Erythroblast (primary cell): ENCODE results near the gene FAM43A.

ENCODE experiments used
- DNase-seq, 2 experiments: peaks; one replicate each; lab custom pipeline; 2025; lab: John Stamatoyannopoulos, UW
- GATA1 ChIP-seq: IDR thresholded peaks from 2 replicates; pipeline ENCODE4 v1.6.1; 2011; ENCODE audit warnings: low read depth, mild to moderate bottlenecking, control low read depth, low read length, moderate library complexity
- POLR2A ChIP-seq: IDR thresholded peaks from 2 replicates; pipeline ENCODE4 v1.6.1; 2011; ENCODE audit warnings: mild to moderate bottlenecking, low read length

Gene FAM43A

DNA sequence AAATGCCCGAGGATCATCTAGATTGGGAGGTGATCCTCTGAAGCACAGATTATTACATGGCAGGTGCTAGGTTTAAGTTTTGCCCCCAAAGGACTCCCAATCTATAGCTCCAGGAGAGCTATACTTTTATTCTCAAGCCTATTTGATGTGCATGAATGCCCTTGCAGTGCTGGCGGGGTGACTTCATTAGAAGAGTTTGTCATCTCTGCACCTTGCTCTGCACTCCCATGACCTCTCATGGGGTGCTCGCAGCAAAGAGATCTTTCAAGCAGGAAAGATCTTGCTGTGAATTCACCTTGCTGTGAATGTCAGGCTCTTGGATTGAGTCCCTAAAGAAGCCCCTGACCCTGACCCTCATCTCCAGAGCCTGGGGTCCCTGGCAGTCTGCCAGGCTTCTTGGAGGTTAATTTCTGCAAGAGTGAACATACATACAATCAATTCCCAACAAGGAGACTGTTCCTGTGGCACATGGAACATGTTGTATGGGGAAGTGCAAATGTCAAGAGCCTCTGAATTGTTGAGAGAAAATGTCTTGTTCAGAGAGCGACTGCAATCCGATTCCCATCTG, 45.9 kb downstream of the FAM43A start:
- TF ChIP-seq POLR2A: no peak
- no peak for TF ChIP-seq GATA1
- DNase-seq: no peak

GRCh38 chr3:194732617-194733016, 46.9 kb downstream of the FAM43A start:
- TF ChIP-seq GATA1: no peak
- TF ChIP-seq POLR2A: no peak
- no peak for DNase-seq

GRCh38 chr3:194736277-194736895, 50.7 kb downstream of the FAM43A start:
- DNase-seq: no peak
- TF ChIP-seq GATA1 (no peak), POLR2A (no peak)

DNA sequence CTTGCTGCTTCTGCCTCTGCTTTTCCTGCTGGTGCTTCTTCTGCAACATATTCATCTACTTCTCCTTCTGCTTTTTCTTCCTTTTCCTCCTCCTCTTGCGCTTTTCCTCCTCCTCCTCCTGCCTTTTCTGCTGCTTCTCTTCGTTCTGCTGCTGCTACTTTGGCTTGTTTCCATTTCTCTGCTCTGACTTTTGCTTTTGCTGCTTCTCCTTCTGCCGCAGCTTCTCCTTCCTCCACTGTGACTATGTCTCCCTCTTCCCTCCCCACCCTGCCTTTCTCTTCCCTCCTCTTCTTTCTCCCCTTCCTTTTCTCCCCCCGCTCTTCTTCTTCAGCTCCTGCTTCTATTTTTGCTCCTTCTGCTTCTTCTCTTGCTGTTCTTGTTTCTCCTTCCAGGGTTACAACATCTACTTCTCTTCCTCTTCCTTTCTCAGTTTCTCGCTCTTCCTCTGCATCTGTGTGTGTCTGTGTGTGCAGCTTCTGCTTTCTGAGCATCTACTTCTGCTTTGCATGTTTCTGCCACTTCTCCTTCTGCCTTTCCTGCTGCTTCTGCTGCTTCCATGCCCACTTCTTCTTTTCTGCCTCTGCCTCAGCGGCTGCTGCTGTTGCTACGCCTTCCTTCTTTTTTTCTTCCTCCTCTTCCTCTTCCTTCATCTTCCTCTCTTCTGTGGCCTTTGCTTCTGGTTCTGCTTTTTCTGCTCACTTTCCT, 51.4 kb downstream of the FAM43A start:
- TF ChIP-seq POLR2A (no peak), GATA1 (no peak)
- no peak for DNase-seq
